ENCODE measurements around the gene NRM. TPM values are rescaled to one million over a fixed set of nuclear protein-coding genes. Genes with fewer than 3 reads are reported as not detected.
A peak's percentile ranks its signal among the peaks of the same experiment; 100 is the strongest.

Gene NRM
- total and polyA plus RNA-seq, 2 of the 13 experiments (the other 11 are each of a cell fraction or from before 2014, with no cell fraction given): 12.5 to 16.0 TPM

DNA sequence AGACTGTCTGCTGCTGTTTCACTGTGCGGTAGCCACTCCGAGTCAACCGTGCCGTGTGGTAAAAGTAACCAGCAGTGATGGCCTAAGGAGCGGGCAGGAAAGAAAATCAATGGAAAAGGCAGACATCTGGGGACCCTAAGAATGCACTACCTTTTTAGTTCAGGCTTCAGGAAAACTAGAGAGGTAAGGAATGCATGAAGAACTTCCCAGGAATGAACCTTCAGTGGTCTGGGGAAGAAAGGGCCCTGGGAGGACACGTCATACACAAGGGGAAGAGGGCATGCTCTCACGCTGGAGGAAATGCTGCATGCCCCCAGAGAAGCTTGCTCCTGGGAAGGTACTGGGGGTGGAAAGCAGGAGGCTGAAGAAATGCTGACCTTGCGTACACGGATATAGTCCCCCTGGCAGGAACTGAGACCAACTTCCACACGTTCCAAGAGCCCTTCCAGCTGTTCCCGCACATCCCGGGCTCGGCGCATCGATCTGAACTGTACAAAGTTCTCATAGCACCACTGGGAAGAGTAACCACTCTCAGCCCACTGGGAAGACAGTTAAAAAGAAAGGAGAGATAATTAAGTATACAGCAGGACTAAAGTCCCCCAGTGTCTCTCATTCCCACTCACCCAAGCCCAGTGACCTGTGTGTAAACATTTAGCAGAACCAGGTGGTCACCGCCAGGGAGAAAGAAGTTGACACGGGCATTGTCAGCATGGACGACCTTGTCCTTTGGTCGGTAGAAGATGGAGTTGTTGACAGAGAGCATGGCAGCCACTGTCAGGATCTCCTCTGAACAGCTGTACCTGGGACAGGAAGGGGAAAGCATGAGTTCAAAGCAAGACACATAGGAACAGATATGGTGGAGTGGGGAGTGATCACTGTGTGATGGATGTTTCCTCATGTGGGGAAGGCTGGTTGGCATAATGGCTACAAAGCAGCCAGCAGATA is 35.7 kb downstream of the NRM start (continued):
- TF ChIP-seq, protein P1, sequence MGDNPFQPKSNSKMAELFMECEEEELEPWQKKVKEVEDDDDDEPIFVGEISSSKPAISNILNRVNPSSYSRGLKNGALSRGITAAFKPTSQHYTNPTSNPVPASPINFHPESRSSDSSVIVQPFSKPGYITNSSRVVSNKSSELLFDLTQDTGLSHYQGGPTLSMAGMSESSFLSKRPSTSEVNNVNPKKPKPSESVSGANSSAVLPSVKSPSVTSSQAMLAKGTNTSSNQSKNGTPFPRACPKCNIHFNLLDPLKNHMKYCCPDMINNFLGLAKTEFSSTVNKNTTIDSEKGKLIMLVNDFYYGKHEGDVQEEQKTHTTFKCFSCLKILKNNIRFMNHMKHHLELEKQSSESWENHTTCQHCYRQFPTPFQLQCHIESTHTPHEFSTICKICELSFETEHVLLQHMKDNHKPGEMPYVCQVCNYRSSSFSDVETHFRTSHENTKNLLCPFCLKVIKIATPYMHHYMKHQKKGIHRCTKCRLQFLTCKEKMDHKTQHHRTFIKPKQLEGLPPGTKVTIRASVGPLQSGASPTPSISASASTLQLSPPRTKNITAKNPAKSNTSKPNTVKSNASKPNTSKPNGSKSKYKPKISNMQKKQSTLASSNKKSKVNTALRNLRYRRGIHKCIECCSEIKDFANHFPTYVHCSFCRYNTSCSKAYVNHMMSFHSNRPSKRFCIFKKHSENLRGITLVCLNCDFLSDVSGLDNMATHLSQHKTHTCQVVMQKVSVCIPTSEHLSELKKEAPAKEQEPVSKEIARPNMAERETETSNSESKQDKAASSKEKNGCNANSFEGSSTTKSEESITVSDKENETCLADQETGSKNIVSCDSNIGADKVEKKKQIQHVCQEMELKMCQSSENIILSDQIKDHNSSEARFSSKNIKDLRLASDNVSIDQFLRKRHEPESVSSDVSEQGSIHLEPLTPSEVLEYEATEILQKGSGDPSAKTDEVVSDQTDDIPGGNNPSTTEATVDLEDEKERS (CRISPR knock-in tag; IDR thresholded peaks at IDR 0.05): peak; percentile 25; the same call in 1 of the 2 replicates
- TF ChIP-seq FOXA3 (CRISPR knock-in tag; IDR thresholded peaks at IDR 0.05) (peak; percentile 99), ZNF775 (CRISPR knock-in tag; IDR thresholded peaks at IDR 0.05; ENCODE audit: borderline replicate concordance) (peak; percentile 77; the same call in 1 of the 2 replicates), MXD4 (CRISPR knock-in tag; IDR thresholded peaks at IDR 0.05) (peak; percentile 96), ZNF234 (CRISPR knock-in tag; conservative IDR thresholded peaks at IDR 0.05) (no peak), CBX5 (CRISPR knock-in tag; IDR thresholded peaks at IDR 0.05; ENCODE audit: borderline replicate concordance) (peak; percentile 83; the same call in 1 of the 2 replicates), SNAPC2 (CRISPR knock-in tag; IDR thresholded peaks at IDR 0.05) (peak; percentile 72; the same call in 1 of the 2 replicates), PLRG1 (conservative IDR thresholded peaks at IDR 0.05) (no peak), ZBTB1 (CRISPR knock-in tag; IDR thresholded peaks at IDR 0.05; ENCODE audit: borderline replicate concordance) (no peak; the same call in 1 of the 2 replicates), NFE2L2 (IDR thresholded peaks at IDR 0.05; ENCODE audit: low read length) (no peak), ZNF83 (CRISPR knock-in tag; IDR thresholded peaks at IDR 0.05; ENCODE audit: borderline replicate concordance) (0 out of 2 replicates have a peak, but pooled peaks have one; percentile 57), PHF8 (CRISPR knock-in tag; IDR thresholded peaks at IDR 0.05) (peak; percentile 46), SNRNP70 (IDR thresholded peaks at IDR 0.05; ENCODE audit: low read depth, low read length) (no peak), FOXM1 (CRISPR knock-in tag; IDR thresholded peaks at IDR 0.05) (no peak), ZNF614 (CRISPR knock-in tag; IDR thresholded peaks at IDR 0.05; ENCODE audit: borderline replicate concordance) (peak; percentile 90), HHEX (CRISPR knock-in tag; IDR thresholded peaks at IDR 0.05) (peak; percentile 59; the same call in 1 of the 2 replicates), ZNF556 (CRISPR knock-in tag; IDR thresholded peaks at IDR 0.05; ENCODE audit: borderline replicate concordance) (peak; percentile 79; the same call in 1 of the 2 replicates), ZFP90 (CRISPR knock-in tag; IDR thresholded peaks at IDR 0.05; ENCODE audit: borderline replicate concordance) (no peak), ZNF782 (CRISPR knock-in tag; IDR thresholded peaks at IDR 0.05; ENCODE audit: borderline replicate concordance) (no peak), CBX1 (IDR thresholded peaks at IDR 0.05; ENCODE audit: low read depth) (peak; percentile 65), ZBTB7B (CRISPR knock-in tag; IDR thresholded peaks at IDR 0.05) (peak; percentile 91)
- TF ChIP-seq, protein P2, sequence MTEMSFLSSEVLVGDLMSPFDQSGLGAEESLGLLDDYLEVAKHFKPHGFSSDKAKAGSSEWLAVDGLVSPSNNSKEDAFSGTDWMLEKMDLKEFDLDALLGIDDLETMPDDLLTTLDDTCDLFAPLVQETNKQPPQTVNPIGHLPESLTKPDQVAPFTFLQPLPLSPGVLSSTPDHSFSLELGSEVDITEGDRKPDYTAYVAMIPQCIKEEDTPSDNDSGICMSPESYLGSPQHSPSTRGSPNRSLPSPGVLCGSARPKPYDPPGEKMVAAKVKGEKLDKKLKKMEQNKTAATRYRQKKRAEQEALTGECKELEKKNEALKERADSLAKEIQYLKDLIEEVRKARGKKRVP (CRISPR knock-in tag; IDR thresholded peaks at IDR 0.05): peak in 1 of 2 experiments; percentile 69; a peak in 2 of 4 replicates
- TF ChIP-seq, protein P3, sequence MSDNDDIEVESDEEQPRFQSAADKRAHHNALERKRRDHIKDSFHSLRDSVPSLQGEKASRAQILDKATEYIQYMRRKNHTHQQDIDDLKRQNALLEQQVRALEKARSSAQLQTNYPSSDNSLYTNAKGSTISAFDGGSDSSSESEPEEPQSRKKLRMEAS (IDR thresholded peaks at IDR 0.05): peak; percentile 97
- TF ChIP-seq, protein P4, sequence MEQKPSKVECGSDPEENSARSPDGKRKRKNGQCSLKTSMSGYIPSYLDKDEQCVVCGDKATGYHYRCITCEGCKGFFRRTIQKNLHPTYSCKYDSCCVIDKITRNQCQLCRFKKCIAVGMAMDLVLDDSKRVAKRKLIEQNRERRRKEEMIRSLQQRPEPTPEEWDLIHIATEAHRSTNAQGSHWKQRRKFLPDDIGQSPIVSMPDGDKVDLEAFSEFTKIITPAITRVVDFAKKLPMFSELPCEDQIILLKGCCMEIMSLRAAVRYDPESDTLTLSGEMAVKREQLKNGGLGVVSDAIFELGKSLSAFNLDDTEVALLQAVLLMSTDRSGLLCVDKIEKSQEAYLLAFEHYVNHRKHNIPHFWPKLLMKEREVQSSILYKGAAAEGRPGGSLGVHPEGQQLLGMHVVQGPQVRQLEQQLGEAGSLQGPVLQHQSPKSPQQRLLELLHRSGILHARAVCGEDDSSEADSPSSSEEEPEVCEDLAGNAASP (CRISPR knock-in tag; IDR thresholded peaks at IDR 0.05; ENCODE audit: borderline replicate concordance): peak; percentile 85

Measured in HepG2 (cell line).